Measurements from ENCODE around the gene MDM2.

- TF ChIP-seq POLR2AphosphoS5 (IDR thresholded peaks at IDR 0.05; ENCODE audit: borderline replicate concordance, low read depth, low read length) (no peak), EZH2 (IDR thresholded peaks at IDR 0.05) (no peak), FOXP2 (optimal IDR thresholded peaks at IDR 0.05; ENCODE audit: control extremely low read depth, extremely low read length, insufficient read depth) (no peak)
These were observed 1.3 kb upstream of the MDM2 start for GRCh38 chr12:68806488-68807237.
